Measurements from ENCODE around the gene CYP26C1. TPM values are rescaled to one million over a fixed set of nuclear protein-coding genes. Genes with fewer than 3 reads are reported as not detected.

CYP26C1 gene
- total and polyA plus RNA-seq, 8 donors, result 7.0 TPM; not detected in 7

GRCh38 chr10:93074597-93075368, 14.2 kb downstream of the CYP26C1 start:
- no peak for TF ChIP-seq POLR2AphosphoS5 (IDR thresholded peaks at IDR 0.05)
- no peak for TF ChIP-seq EP300 (IDR thresholded peaks at IDR 0.05)
- TF ChIP-seq POLR2A (IDR thresholded peaks at IDR 0.05), result no peak
- TF ChIP-seq CTCF (IDR thresholded peaks at IDR 0.05), result no peak
- 0 to 9% (median 2%) methylated on average over 2 to 67 of the region's 67 CpGs for WGBS, 5 donors
- intact Hi-C loops (cut with DNase I; ENCODE audit: low total_unique reads), result loop anchor here (10.0 kb wide), 1 partner anchor 220 kb away; no protein-coding TSS in a partner anchor
- no peak overlapping the region for H3K27ac ChIP-seq
- peak overlapping the region in 2 of 4 donors; percentile 40 to 60 for H3K4me3 ChIP-seq
- peaks cover 39 to 43% (median 41%) of the 10 kb centered on the region in 4 donors for H3K4me1 ChIP-seq
- no peaks in the 10 kb centered on the region for H3K9me3 ChIP-seq
- DNase-seq, result peak in 1 of 2 donors; percentile 50
- peaks cover 24 to 96% (median 67%) of the 10 kb centered on the region in 3 donors for H3K27me3 ChIP-seq
- no peaks in the 10 kb centered on the region for H3K36me3 ChIP-seq

- no peak for DNase-seq
- Histone ChIP-seq H3K4me3 (peak overlapping the region in 1 of 4 donors; percentile 60), H3K27me3 (peaks cover 24 to 96% (median 66%) of the 10 kb centered on the region in 3 donors), H3K27ac (no peak overlapping the region), H3K9me3 (no peaks in the 10 kb centered on the region), H3K4me1 (peaks cover 41 to 51% (median 47%) of the 10 kb centered on the region in 4 donors), H3K36me3 (no peaks in the 10 kb centered on the region)
- 17 to 25% (median 23%) methylated on average over 25 of the region's 25 CpGs for WGBS, 5 donors
- TF ChIP-seq CTCF (IDR thresholded peaks at IDR 0.05) (no peak), POLR2A (IDR thresholded peaks at IDR 0.05) (no peak), POLR2AphosphoS5 (IDR thresholded peaks at IDR 0.05) (no peak), EP300 (IDR thresholded peaks at IDR 0.05) (no peak)
- intact Hi-C loops (cut with DNase I; ENCODE audit: low total_unique reads), result loop anchor here (10.0 kb wide), 1 partner anchor 219 kb away; no protein-coding TSS in a partner anchor
Measured at GRCh38 chr10:93075369-93076221, 15.0 kb downstream of the CYP26C1 start.

- no peaks in the 10 kb centered on the region for H3K9me3 ChIP-seq
- no peak for DNase-seq
- TF ChIP-seq POLR2A (IDR thresholded peaks at IDR 0.05), result no peak
- TF ChIP-seq POLR2AphosphoS5 (IDR thresholded peaks at IDR 0.05), result no peak
- TF ChIP-seq EP300 (IDR thresholded peaks at IDR 0.05), result no peak
- no peak for TF ChIP-seq CTCF (IDR thresholded peaks at IDR 0.05)
- H3K36me3 ChIP-seq, result no peaks in the 10 kb centered on the region
- H3K4me3 ChIP-seq, result no peak overlapping the region
- peaks cover 24 to 95% (median 59%) of the 10 kb centered on the region in 3 donors for H3K27me3 ChIP-seq
- no peak overlapping the region for H3K27ac ChIP-seq
- intact Hi-C loops (cut with DNase I; ENCODE audit: low total_unique reads), result loop anchor here (10.0 kb wide), 1 partner anchor 218 kb away; no protein-coding TSS in a partner anchor
- peaks cover 35 to 45% (median 42%) of the 10 kb centered on the region in 4 donors for H3K4me1 ChIP-seq
- 34 to 80% (median 55%) methylated on average over 2 of the region's 2 CpGs for WGBS, 5 donors
Measured at GRCh38 chr10:93076871-93077270, 16.3 kb downstream of the CYP26C1 start.

GRCh38 chr10:93077860-93078337, 17.3 kb downstream of the CYP26C1 start:
- intact Hi-C loops (cut with DNase I; ENCODE audit: low total_unique reads), result loop anchor here (10.0 kb wide), 1 partner anchor 217 kb away; no protein-coding TSS in a partner anchor
- Histone ChIP-seq H3K4me1 (peaks cover 24 to 34% (median 32%) of the 10 kb centered on the region in 4 donors), H3K27ac (no peak overlapping the region), H3K27me3 (peaks cover 22 to 86% (median 49%) of the 10 kb centered on the region in 3 donors), H3K36me3 (no peaks in the 10 kb centered on the region), H3K9me3 (no peaks in the 10 kb centered on the region), H3K4me3 (no peak overlapping the region)
- DNase-seq, result no peak
- TF ChIP-seq POLR2AphosphoS5 (IDR thresholded peaks at IDR 0.05) (no peak), EP300 (IDR thresholded peaks at IDR 0.05) (no peak), POLR2A (IDR thresholded peaks at IDR 0.05) (no peak), CTCF (IDR thresholded peaks at IDR 0.05) (no peak)
- WGBS, 5 donors, result 57 to 78% (median 67%) methylated on average over 5 of the region's 5 CpGs
